Neuronal stem cell (in vitro differentiated cells): ENCODE data around the gene KHDRBS1.
A peak's percentile ranks its signal among the peaks of the same experiment; 100 is the strongest.

Source experiments
- DNase-seq: peaks from one replicate; pipeline ENCODE4 v3.0.0-alpha.2; 2013; ENCODE audit warnings: low spot score
- H2AFZ ChIP-seq: one replicate; pipeline ENCODE4 v1.6.1; 2013; ENCODE audit warnings: mild to moderate bottlenecking, low read length, inconsistent platforms
- H2AK5ac ChIP-seq: 2 replicates; pipeline ENCODE4 v1.6.1; 2013; ENCODE audit warnings: low read depth, mild to moderate bottlenecking, inconsistent platforms, low read length, moderate library complexity, mixed read lengths
- H2BK120ac ChIP-seq: 2 replicates; pipeline ENCODE4 v1.6.1; 2013; ENCODE audit warnings: low read depth, mild to moderate bottlenecking, inconsistent platforms, low read length, moderate library complexity, mixed read lengths
- H2BK12ac ChIP-seq: one replicate; pipeline ENCODE4 v1.6.1; 2013; ENCODE audit warnings: low read length, inconsistent platforms
- H2BK15ac ChIP-seq: 2 replicates; pipeline ENCODE4 v1.6.1; 2013; ENCODE audit warnings: mild to moderate bottlenecking, low read length, inconsistent platforms, mixed read lengths
- H2BK5ac ChIP-seq: one replicate; pipeline ENCODE4 v1.6.1; 2013; ENCODE audit warnings: inconsistent platforms, mild to moderate bottlenecking, low read length, moderate library complexity
- H3K14ac ChIP-seq: one replicate; pipeline ENCODE4 v1.6.1; 2013; ENCODE audit warnings: low read length, inconsistent platforms
- H3K18ac ChIP-seq: 2 replicates; pipeline ENCODE4 v1.6.1; 2013; ENCODE audit warnings: low read length, inconsistent platforms
- H3K23ac ChIP-seq: 2 replicates; pipeline ENCODE4 v1.6.1; 2013; ENCODE audit warnings: low read depth, mild to moderate bottlenecking, mixed read lengths, low read length, inconsistent platforms; ENCODE audit not compliant: poor library complexity
- H3K27ac ChIP-seq: replicated peaks from 3 replicates; pipeline ENCODE4 v1.5.1; 2013; ENCODE audit warnings: low read length, inconsistent platforms
- H3K27me3 ChIP-seq, 3 experiments: 2 replicates each; pipeline ENCODE4 v1.6.1; 2013; ENCODE audit warnings: low read length in 3 of 3, mild to moderate bottlenecking in 2 of 3, inconsistent platforms in 1 of 3, low read depth in 1 of 3, mixed read lengths in 1 of 3, moderate library complexity in 1 of 3; ENCODE audit not compliant: control insufficient read depth in 3 of 3, insufficient read depth in 3 of 3
- H3K36me3 ChIP-seq, 2 donors: replicated peaks in 1 of 2; 2 replicates each; pipeline ENCODE4 v1.6.1; 2013; ENCODE audit warnings: low read length in 2 of 2; ENCODE audit not compliant: control insufficient read depth in 2 of 2, insufficient read depth in 2 of 2
- H3K4ac ChIP-seq: 2 replicates; pipeline ENCODE4 v1.6.1; 2013; ENCODE audit warnings: inconsistent platforms, mild to moderate bottlenecking, low read length, moderate library complexity
- H3K4me1 ChIP-seq, 2 donors: 1 replicate in 1 of 2; 2 replicates in 1 of 2; pipeline ENCODE4 v1.6.1; 2013; ENCODE audit warnings: low read length in 2 of 2, low read depth in 1 of 2; ENCODE audit not compliant: control insufficient read depth in 2 of 2, insufficient read depth in 1 of 2
- H3K4me2 ChIP-seq: one replicate; pipeline ENCODE4 v1.6.1; 2013; ENCODE audit warnings: mild to moderate bottlenecking, low read length, inconsistent platforms; ENCODE audit not compliant: insufficient read depth, poor library complexity, severe bottlenecking
- H3K4me3 ChIP-seq, 2 donors: 2 replicates each; pipeline ENCODE4 v1.5.1; 2013; ENCODE audit warnings: low read length in 2 of 2, mild to moderate bottlenecking in 2 of 2, inconsistent platforms in 1 of 2, moderate library complexity in 1 of 2
- H3K79me1 ChIP-seq: one replicate; pipeline ENCODE4 v1.6.1; 2013; ENCODE audit warnings: low read depth, mild to moderate bottlenecking, inconsistent platforms, low read length, moderate library complexity
- H3K9ac ChIP-seq: one replicate; pipeline ENCODE4 v1.6.1; 2013; ENCODE audit warnings: mild to moderate bottlenecking, low read depth, low read length, inconsistent platforms; ENCODE audit not compliant: poor library complexity
- H3K9me3 ChIP-seq, 2 donors: replicated peaks in 1 of 2; 2 replicates each; pipeline versions ENCODE3 to v1.6.1; 2013; ENCODE audit warnings: low read length in 2 of 2, mild to moderate bottlenecking in 2 of 2, inconsistent platforms in 1 of 2, low read depth in 1 of 2, mixed read lengths in 1 of 2, moderate library complexity in 1 of 2; ENCODE audit not compliant: control insufficient read depth in 2 of 2, insufficient read depth in 1 of 2
- H4K8ac ChIP-seq: one replicate; pipeline ENCODE4 v1.6.1; 2013; ENCODE audit warnings: low read depth, mild to moderate bottlenecking, inconsistent platforms, low read length, moderate library complexity
- H4K91ac ChIP-seq: one replicate; pipeline ENCODE4 v1.6.1; 2013; ENCODE audit warnings: low read length, low read depth, mild to moderate bottlenecking, inconsistent platforms; ENCODE audit not compliant: poor library complexity
- WGBS, 2 donors: extraction: QIAGEN DNeasy Blood & Tissue Kit; methylation state at CpG; one replicate each; pipeline ENCODE4 v1.1.7; 2013; ENCODE audit warnings: missing lambda C conversion rate in 2 of 2, mixed read lengths in 1 of 2; ENCODE audit not compliant: insufficient read length in 2 of 2, insufficient replicate concordance in 1 of 2; ENCODE audit errors: extremely low coverage in 2 of 2; 5-methylcytosine and 5-hydroxymethylcytosine counted together

Gene KHDRBS1

DNA sequence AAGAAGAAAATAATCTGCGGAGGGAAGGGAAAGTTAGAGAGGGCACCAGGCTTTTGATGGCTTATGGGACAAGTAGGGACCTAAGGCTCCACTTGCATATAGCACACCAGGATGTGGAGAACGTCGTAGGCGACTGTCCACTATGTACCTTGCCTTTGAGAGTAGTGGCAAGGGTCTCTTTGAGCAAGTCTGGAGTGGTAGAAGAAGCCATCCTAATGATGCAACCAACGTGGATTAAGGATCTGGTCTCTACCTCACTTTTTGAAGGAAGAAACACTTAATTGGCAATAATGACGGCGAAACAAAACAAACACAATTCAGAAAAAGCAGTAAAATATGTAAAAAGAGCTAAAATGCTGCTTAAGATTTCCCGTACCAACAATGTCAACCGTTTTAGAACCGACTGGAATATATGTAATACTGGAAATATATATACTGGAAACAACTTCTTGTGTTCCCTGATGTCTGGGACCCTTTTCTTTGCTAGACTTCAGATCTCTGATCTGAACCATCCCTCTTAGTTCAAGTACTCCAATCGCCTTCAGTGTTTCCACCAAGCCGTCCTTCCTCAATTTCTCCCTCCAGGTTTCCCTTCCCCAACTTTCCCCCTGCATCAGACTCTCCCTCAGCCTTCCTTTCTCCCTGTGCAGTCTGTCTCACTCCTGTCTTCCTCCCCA lies 821 bp upstream of the KHDRBS1 start:
- peak; percentile 6 for DNase-seq
- no CpG with 5 or more reads among the region's 12 CpGs for WGBS, 2 donors
- H2BK15ac ChIP-seq: no peak overlapping the region

DNA sequence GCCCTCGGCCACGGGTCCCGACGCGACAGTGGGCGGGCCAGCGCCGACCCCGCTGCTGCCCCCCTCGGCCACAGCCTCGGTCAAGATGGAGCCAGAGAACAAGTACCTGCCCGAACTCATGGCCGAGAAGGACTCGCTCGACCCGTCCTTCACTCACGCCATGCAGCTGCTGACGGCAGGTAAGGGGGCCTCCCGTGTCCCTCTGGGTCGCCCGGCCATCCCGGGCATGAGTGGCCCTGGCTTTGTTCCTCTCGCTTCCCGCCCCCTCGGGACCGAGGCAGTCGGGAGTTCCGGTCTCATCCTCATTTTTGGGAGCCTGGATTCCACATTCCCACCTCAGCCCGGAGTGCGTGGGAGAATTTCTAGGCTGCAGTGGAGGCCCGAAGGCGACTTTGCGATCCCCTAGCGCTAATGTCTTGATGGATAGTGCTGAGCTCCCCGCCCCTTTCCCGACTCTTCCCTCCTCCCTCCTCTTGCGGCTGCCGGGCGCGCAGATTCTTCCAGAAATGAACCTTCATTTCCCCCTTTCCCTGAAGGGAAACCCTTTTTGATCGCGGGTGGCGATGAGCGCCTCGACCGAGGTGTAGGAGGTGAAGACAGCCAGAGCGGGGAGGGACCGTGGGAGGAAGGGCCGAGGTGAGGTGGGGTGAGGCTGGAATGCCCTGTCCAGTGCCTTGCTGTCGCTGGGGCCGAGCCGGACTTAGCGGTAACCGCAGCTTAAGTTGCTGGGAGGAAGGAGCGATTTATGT lies 705 bp downstream of the KHDRBS1 start:
- Histone ChIP-seq H3K9me3 (peaks cover 0 to 15% of the 10 kb centered on the region in 2 donors), H3K4me2 (peak overlapping the region; percentile 48), H3K36me3 (peaks cover 4 to 41% of the 10 kb centered on the region in 2 donors), H2BK15ac (peak overlapping the region; percentile 94), H3K27me3 (no peaks in the 10 kb centered on the region), H4K8ac (peak overlapping the region; percentile 23), H4K91ac (no peak overlapping the region), H3K4ac (peak overlapping the region; percentile 99), H3K23ac (peak overlapping the region; percentile 99), H3K4me3 (peak overlapping the region; percentile 94 to 100), H3K18ac (peak overlapping the region; percentile 100), H3K79me1 (peaks cover 3% of the 10 kb centered on the region), H3K9ac (peak overlapping the region; percentile 100), H3K14ac (peak overlapping the region; percentile 100), H2BK12ac (peak overlapping the region; percentile 46), H2AK5ac (peak overlapping the region; percentile 99), H2BK5ac (peak overlapping the region; percentile 99), H2BK120ac (no peak overlapping the region), H3K4me1 (peaks cover 7 to 9% of the 10 kb centered on the region in 2 donors), H2AFZ (peak overlapping the region; percentile 87), H3K27ac (peak overlapping the region; percentile 97)
- DNase-seq: peak; percentile 20
- WGBS, 2 donors: no CpG with 5 or more reads among the region's 55 CpGs

More for the DNA sequence above, 821 bp upstream of the KHDRBS1 start:
- Histone ChIP-seq H3K9me3 (peaks cover 0 to 15% of the 10 kb centered on the region in 2 donors), H3K23ac (peak overlapping the region; percentile 99), H4K91ac (no peak overlapping the region), H3K36me3 (peaks cover 4 to 28% of the 10 kb centered on the region in 2 donors), H2BK5ac (no peak overlapping the region), H3K27ac (peak overlapping the region; percentile 97), H3K14ac (no peak overlapping the region), H3K9ac (peak overlapping the region; percentile 60), H3K27me3 (no peaks in the 10 kb centered on the region), H3K4me1 (peaks cover 7 to 11% of the 10 kb centered on the region in 2 donors), H2BK12ac (no peak overlapping the region), H2BK120ac (no peak overlapping the region), H3K4me3 (peak overlapping the region; percentile 72 to 100), H3K4me2 (peak overlapping the region; percentile 62), H2AK5ac (no peak overlapping the region), H3K79me1 (peaks cover 3% of the 10 kb centered on the region), H2AFZ (peak overlapping the region; percentile 87), H3K18ac (peak overlapping the region; percentile 95), H4K8ac (no peak overlapping the region), H3K4ac (no peak overlapping the region)

DNA sequence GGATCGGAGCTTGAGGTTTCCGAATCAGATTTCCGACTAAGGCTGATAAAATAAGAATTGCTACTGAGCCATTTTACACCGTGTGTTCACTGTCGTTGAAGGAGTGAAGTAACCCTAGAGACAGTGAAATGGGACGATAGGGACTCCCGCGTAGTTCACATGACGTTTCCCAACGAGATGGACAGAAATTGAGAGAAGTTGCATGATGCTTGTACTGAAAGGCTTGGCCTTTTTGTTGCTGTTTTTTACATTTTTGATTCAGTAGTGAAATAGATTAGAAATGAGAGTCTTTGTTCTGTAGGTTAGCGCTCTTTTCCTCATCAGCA lies 1.2 kb downstream of the KHDRBS1 start:
- H2BK5ac ChIP-seq: no peak overlapping the region

DNA sequence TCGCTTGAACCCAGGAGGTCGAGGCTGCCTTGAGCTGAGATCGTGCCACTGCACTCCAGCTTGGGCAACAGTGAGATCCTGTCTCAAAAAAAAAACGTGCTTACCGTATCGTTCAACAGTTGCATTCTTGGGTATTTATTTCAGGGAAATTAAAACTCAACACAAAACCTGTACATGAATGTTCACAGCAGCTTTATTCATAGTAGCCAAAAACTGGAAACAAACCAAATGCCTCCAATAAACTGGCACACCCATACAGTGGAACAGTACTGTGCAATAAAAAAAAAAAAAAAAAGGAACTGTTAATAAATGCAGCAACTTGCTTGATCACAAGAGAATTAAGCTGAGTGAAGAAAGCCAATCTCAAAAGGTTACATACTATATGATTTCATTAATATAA lies 6.7 kb downstream of the KHDRBS1 start:
- Histone ChIP-seq H3K14ac (no peak overlapping the region), H3K4me2 (no peak overlapping the region), H3K18ac (no peak overlapping the region), H3K36me3 (peaks cover 17 to 94% of the 10 kb centered on the region in 2 donors), H3K79me1 (no peaks in the 10 kb centered on the region), H3K4me1 (peaks cover 0 to 7% of the 10 kb centered on the region in 2 donors), H3K27ac (no peak overlapping the region), H3K23ac (no peak overlapping the region), H3K27me3 (no peaks in the 10 kb centered on the region), H4K91ac (no peak overlapping the region), H3K4me3 (no peak overlapping the region), H2BK120ac (no peak overlapping the region), H2AFZ (no peak overlapping the region), H3K9ac (no peak overlapping the region), H3K9me3 (peaks cover 0 to 10% of the 10 kb centered on the region in 2 donors), H2AK5ac (no peak overlapping the region), H4K8ac (no peak overlapping the region), H2BK15ac (no peak overlapping the region), H2BK12ac (no peak overlapping the region), H2BK5ac (no peak overlapping the region), H3K4ac (no peak overlapping the region)
- no peak for DNase-seq
- WGBS, 2 donors: no CpG with 5 or more reads among the region's 6 CpGs

More for the DNA sequence above, 1.2 kb downstream of the KHDRBS1 start:
- H3K4ac ChIP-seq: no peak overlapping the region
- H2BK12ac ChIP-seq: no peak overlapping the region
- H2BK15ac ChIP-seq: no peak overlapping the region
- no peak overlapping the region for H3K27ac ChIP-seq
- H3K4me1 ChIP-seq: peaks cover 7 to 9% of the 10 kb centered on the region in 2 donors
- no peak overlapping the region for H2AFZ ChIP-seq
- H3K4me3 ChIP-seq: peak overlapping the region; percentile 94 to 100
- H3K9ac ChIP-seq: peak overlapping the region; percentile 100
- peaks cover 0 to 15% of the 10 kb centered on the region in 2 donors for H3K9me3 ChIP-seq
- no peak overlapping the region for H2AK5ac ChIP-seq
- no peaks in the 10 kb centered on the region for H3K27me3 ChIP-seq
- no peak overlapping the region for H3K23ac ChIP-seq
- no peak for DNase-seq
- H2BK120ac ChIP-seq: no peak overlapping the region
- H3K36me3 ChIP-seq: peaks cover 4 to 46% of the 10 kb centered on the region in 2 donors
- H4K8ac ChIP-seq: no peak overlapping the region
- H3K18ac ChIP-seq: no peak overlapping the region
- WGBS, 2 donors: no CpG with 5 or more reads among the region's 11 CpGs
- peaks cover 3% of the 10 kb centered on the region for H3K79me1 ChIP-seq
- H4K91ac ChIP-seq: no peak overlapping the region
- H3K14ac ChIP-seq: no peak overlapping the region
- peak overlapping the region; percentile 48 for H3K4me2 ChIP-seq
